Naive thymus-derived CD8-positive, alpha-beta T cell (primary cell): ENCODE data around the gene CPVL. TPM values are rescaled to one million over a fixed set of nuclear protein-coding genes. Genes with fewer than 3 reads are reported as not detected.

Experiments used
- ATAC-seq, 2 donors: fragments of 150-1000 bp; cut with Tn5 transposase in 1 of 2; sonication (Bioruptor Pico), chemical (Tn5 transposase) in 1 of 2; 1 replicate in 1 of 2; 2 replicates in 1 of 2; pipeline ENCODE4 v1.10.0; 2021; ENCODE audit warnings: mild to moderate bottlenecking in 2 of 2, moderate library complexity in 2 of 2
- POLR2A ChIA-PET: fragments of 350-600 bp; sonication (Branson Sonifier 250); formaldehyde crosslinking; loops from one replicate; lab custom pipeline; 2021; ENCODE audit warnings: antibody characterized with exemption; lab: Charles Lee
- DNase-seq, 10 donors: peaks; one replicate each; pipeline versions ENCODE4 v3.0.0 to v3.0.0-alpha.2; 2020 to 2022
- H3K27ac Mint-ChIP-seq, 10 donors: one replicate each; pipeline ENCODE4 v1.8.0; 2020 to 2022; ENCODE audit warnings: mild to moderate bottlenecking in 10 of 10, mixed read lengths in 10 of 10, moderate library complexity in 4 of 10, inconsistent platforms in 1 of 10
- H3K27me3 Mint-ChIP-seq, 5 donors: one replicate each; pipeline ENCODE4 v1.8.0; 2021 to 2022; ENCODE audit warnings: mixed read lengths in 5 of 5
- H3K36me3 Mint-ChIP-seq, 3 donors: one replicate each; pipeline ENCODE4 v1.8.0; 2020 to 2022; ENCODE audit warnings: mixed read lengths in 3 of 3, mild to moderate bottlenecking in 2 of 3, inconsistent platforms in 1 of 3
- H3K4me1 Mint-ChIP-seq, 4 donors: one replicate each; pipeline ENCODE4 v1.8.0; 2021 to 2022; ENCODE audit warnings: mixed read lengths in 4 of 4
- H3K4me3 Mint-ChIP-seq, 10 donors: one replicate each; pipeline ENCODE4 v1.8.0; 2020 to 2022; ENCODE audit warnings: mild to moderate bottlenecking in 10 of 10, mixed read lengths in 10 of 10, moderate library complexity in 6 of 10, inconsistent platforms in 1 of 10
- H3K9me3 Mint-ChIP-seq, 9 donors: one replicate each; pipeline ENCODE4 v1.8.0; 2020 to 2022; ENCODE audit warnings: mixed read lengths in 9 of 9, mild to moderate bottlenecking in 3 of 9, inconsistent platforms in 1 of 9, moderate library complexity in 1 of 9
- polyA plus RNA-seq, 3 donors: library from polyadenylated mRNA; unstranded; fragments of 300-500 nt; fragmentation: Illumina TruSeq; gene quantifications; one replicate each; pipeline ENCODE4 v1.2.3, GENCODE V29; 2021
- total RNA-seq, 8 experiments: library from RNA in 2 of 8; stranded (reverse) in 2 of 8; gene quantifications; one replicate each; pipeline ENCODE4 v1.2.3 and lab custom pipeline; 2021 to 2026

Gene CPVL
- total and polyA plus RNA-seq, 5 experiments from 2014 or later: 0.70 to 1.4 (median 0.98) TPM; not detected in 1

- Mint-ChIP-seq H3K4me3 (no peak overlapping the region), H3K27ac (peak overlapping the region in 1 of 10 donors; percentile 13), H3K36me3 (no peaks in the 10 kb centered on the region), H3K9me3 (no peaks in the 10 kb centered on the region), H3K27me3 (peaks cover 2 to 29% (median 3%) of the 10 kb centered on the region in 5 donors), H3K4me1 (peaks cover 2 to 10% (median 6%) of the 10 kb centered on the region in 4 donors)
- POLR2A ChIA-PET: no interaction called here
- ATAC-seq (no peak), DNase-seq (no peak)
Observed at GRCh38 chr7:29113384-29114102, 32.8 kb downstream of the CPVL start.

- peaks cover 2 to 29% (median 3%) of the 10 kb centered on the region in 5 donors for H3K27me3 Mint-ChIP-seq
- no peak overlapping the region for H3K27ac Mint-ChIP-seq
- ATAC-seq (no peak), DNase-seq (no peak)
- peaks cover 2 to 10% (median 6%) of the 10 kb centered on the region in 4 donors for H3K4me1 Mint-ChIP-seq
- H3K36me3 Mint-ChIP-seq: no peaks in the 10 kb centered on the region
- POLR2A ChIA-PET: no interaction called here
- H3K9me3 Mint-ChIP-seq: no peaks in the 10 kb centered on the region
- no peak overlapping the region for H3K4me3 Mint-ChIP-seq
Observed at GRCh38 chr7:29112721-29113120, 33.6 kb downstream of the CPVL start.

- no peak for ATAC-seq
- Mint-ChIP-seq H3K9me3 (no peaks in the 10 kb centered on the region), H3K27me3 (peaks cover 2 to 29% (median 3%) of the 10 kb centered on the region in 5 donors), H3K4me1 (peaks cover 2 to 10% (median 6%) of the 10 kb centered on the region in 4 donors), H3K4me3 (no peak overlapping the region), H3K36me3 (no peaks in the 10 kb centered on the region), H3K27ac (no peak overlapping the region)
- POLR2A ChIA-PET: no interaction called here
- DNase-seq: no peak
Observed at GRCh38 chr7:29109899-29110298, 36.4 kb downstream of the CPVL start.

- ATAC-seq (no peak), DNase-seq (no peak)
- Mint-ChIP-seq H3K4me3 (no peak overlapping the region), H3K9me3 (no peaks in the 10 kb centered on the region), H3K27me3 (peaks cover 2 to 29% (median 3%) of the 10 kb centered on the region in 5 donors), H3K27ac (no peak overlapping the region), H3K36me3 (no peaks in the 10 kb centered on the region), H3K4me1 (peaks cover 2 to 10% (median 6%) of the 10 kb centered on the region in 4 donors)
- POLR2A ChIA-PET: no interaction called here
Observed at GRCh38 chr7:29109358-29109757, 37.0 kb downstream of the CPVL start.

- no peaks in the 10 kb centered on the region for H3K9me3 Mint-ChIP-seq
- H3K4me3 Mint-ChIP-seq: no peak overlapping the region
- ATAC-seq (no peak), DNase-seq (no peak)
- no peak overlapping the region for H3K27ac Mint-ChIP-seq
- POLR2A ChIA-PET: no interaction called here
- H3K36me3 Mint-ChIP-seq: no peaks in the 10 kb centered on the region
- H3K27me3 Mint-ChIP-seq: peaks cover 2 to 29% (median 5%) of the 10 kb centered on the region in 5 donors
- H3K4me1 Mint-ChIP-seq: peaks cover 0 to 6% (median 4%) of the 10 kb centered on the region in 4 donors
Observed at GRCh38 chr7:29107056-29107455, 39.3 kb downstream of the CPVL start.

GRCh38 chr7:29106669-29106988 is 39.7 kb downstream of the CPVL start:
- no peaks in the 10 kb centered on the region for H3K36me3 Mint-ChIP-seq
- ATAC-seq (no peak), DNase-seq (no peak)
- H3K27me3 Mint-ChIP-seq: peaks cover 0 to 27% (median 6%) of the 10 kb centered on the region in 5 donors
- H3K4me1 Mint-ChIP-seq: peaks cover 0 to 6% (median 4%) of the 10 kb centered on the region in 4 donors
- POLR2A ChIA-PET: no interaction called here
- H3K9me3 Mint-ChIP-seq: no peaks in the 10 kb centered on the region
- H3K27ac Mint-ChIP-seq: no peak overlapping the region
- H3K4me3 Mint-ChIP-seq: no peak overlapping the region

GRCh38 chr7:29105752-29106668 is 40.3 kb downstream of the CPVL start:
- H3K9me3 Mint-ChIP-seq: no peaks in the 10 kb centered on the region
- POLR2A ChIA-PET: no interaction called here
- H3K4me3 Mint-ChIP-seq: no peak overlapping the region
- DNase-seq (peak in 4 of 10 donors; percentile 9 to 23 (median 18)), ATAC-seq (peak in 1 of 2 donors; percentile 25)
- H3K27me3 Mint-ChIP-seq: peaks cover 0 to 20% (median 7%) of the 10 kb centered on the region in 5 donors
- peaks cover 0 to 6% (median 4%) of the 10 kb centered on the region in 4 donors for H3K4me1 Mint-ChIP-seq
- no peaks in the 10 kb centered on the region for H3K36me3 Mint-ChIP-seq
- H3K27ac Mint-ChIP-seq: no peak overlapping the region

GRCh38 chr7:29105191-29105590 is 41.1 kb downstream of the CPVL start:
- Mint-ChIP-seq H3K4me1 (peaks cover 0 to 6% (median 4%) of the 10 kb centered on the region in 4 donors), H3K27ac (no peak overlapping the region), H3K9me3 (no peaks in the 10 kb centered on the region), H3K36me3 (no peaks in the 10 kb centered on the region), H3K27me3 (peaks cover 0 to 12% (median 4%) of the 10 kb centered on the region in 5 donors), H3K4me3 (no peak overlapping the region)
- no peak for ATAC-seq
- POLR2A ChIA-PET: no interaction called here
- no peak for DNase-seq

GRCh38 chr7:29102558-29103151 is 43.7 kb downstream of the CPVL start:
- no peak for ATAC-seq
- no peak overlapping the region for H3K4me3 Mint-ChIP-seq
- no peak overlapping the region for H3K27ac Mint-ChIP-seq

GRCh38 chr7:29100924-29101323 is 45.4 kb downstream of the CPVL start:
- no peak for ATAC-seq
- H3K4me3 Mint-ChIP-seq: no peak overlapping the region
- H3K27me3 Mint-ChIP-seq: peaks cover 0 to 4% (median 0%) of the 10 kb centered on the region in 5 donors
- no peak for DNase-seq
- POLR2A ChIA-PET: no interaction called here
- no peaks in the 10 kb centered on the region for H3K9me3 Mint-ChIP-seq
- H3K36me3 Mint-ChIP-seq: no peaks in the 10 kb centered on the region
- peaks cover 0 to 6% (median 4%) of the 10 kb centered on the region in 4 donors for H3K4me1 Mint-ChIP-seq
- H3K27ac Mint-ChIP-seq: no peak overlapping the region

More at GRCh38 chr7:29102558-29103151, 43.7 kb downstream of the CPVL start:
- no peaks in the 10 kb centered on the region for H3K36me3 Mint-ChIP-seq
- H3K9me3 Mint-ChIP-seq: no peaks in the 10 kb centered on the region
- peak in 5 of 10 donors; percentile 4 to 34 (median 13) for DNase-seq
- H3K4me1 Mint-ChIP-seq: peaks cover 0 to 6% (median 4%) of the 10 kb centered on the region in 4 donors
- POLR2A ChIA-PET: no interaction called here
- H3K27me3 Mint-ChIP-seq: peaks cover 0 to 4% (median 0%) of the 10 kb centered on the region in 5 donors

GRCh38 chr7:29099896-29100847 is 46.2 kb downstream of the CPVL start:
- no peak for DNase-seq
- no peak overlapping the region for H3K4me3 Mint-ChIP-seq
- no peak for ATAC-seq
- POLR2A ChIA-PET: no interaction called here
- peaks cover 0 to 4% (median 0%) of the 10 kb centered on the region in 5 donors for H3K27me3 Mint-ChIP-seq
- peaks cover 0 to 6% (median 4%) of the 10 kb centered on the region in 4 donors for H3K4me1 Mint-ChIP-seq
- no peak overlapping the region for H3K27ac Mint-ChIP-seq
- H3K36me3 Mint-ChIP-seq: no peaks in the 10 kb centered on the region
- no peaks in the 10 kb centered on the region for H3K9me3 Mint-ChIP-seq

GRCh38 chr7:29096446-29096730 is 49.9 kb downstream of the CPVL start:
- no peak overlapping the region for H3K27ac Mint-ChIP-seq
- H3K4me3 Mint-ChIP-seq: no peak overlapping the region
- no peaks in the 10 kb centered on the region for H3K36me3 Mint-ChIP-seq
- DNase-seq: no peak
- peaks cover 2 to 5% (median 3%) of the 10 kb centered on the region in 4 donors for H3K4me1 Mint-ChIP-seq
- no peaks in the 10 kb centered on the region for H3K9me3 Mint-ChIP-seq
- ATAC-seq: no peak
- H3K27me3 Mint-ChIP-seq: peaks cover 0 to 3% (median 1%) of the 10 kb centered on the region in 5 donors
- POLR2A ChIA-PET: no interaction called here
